Hematopoietic multipotent progenitor cell (in vitro differentiated cells): ENCODE measurements around the gene TBX10. TPM values are rescaled to one million over a fixed set of nuclear protein-coding genes. Genes with fewer than 3 reads are reported as not detected.
"Not testable (repeated sequence)": the region's sequence is repeated elsewhere in the genome, so short reads cannot be mapped to it uniquely, and the experiment has no call there.

ENCODE experiments used
- DNase-seq, 3 donors: peaks; one replicate each; pipeline ENCODE4 v3.0.0-alpha.2; 2011 to 2015; ENCODE audit warnings: low read depth in 2 of 3, low spot score in 2 of 3
- total RNA-seq: library from RNA; depleted of rRNA; stranded (reverse); fragments of >200 nt; gene quantifications from one replicate; pipeline ENCODE4 v1.2.3, GENCODE V29; 2012

Gene TBX10
- total RNA-seq, 1 donor: not detected

- DNase-seq: no peak
These were observed 34.7 kb downstream of the TBX10 start for GRCh38 chr11:67604815-67605214.

GRCh38 chr11:67604119-67604518 is 35.4 kb downstream of the TBX10 start:
- DNase-seq: not testable (repeated sequence)

GRCh38 chr11:67601098-67601497 is 38.5 kb downstream of the TBX10 start:
- no peak for DNase-seq

GRCh38 chr11:67600324-67601029 is 39.1 kb downstream of the TBX10 start:
- DNase-seq: peak in 2 of 3 donors; percentile 56 to 86

- DNase-seq: no peak
These were observed 40.4 kb downstream of the TBX10 start for GRCh38 chr11:67599149-67599548.

- DNase-seq: not testable (repeated sequence)
These were observed 41.6 kb downstream of the TBX10 start for GRCh38 chr11:67597963-67598362.

- DNase-seq: not testable (repeated sequence)
These were observed 42.1 kb downstream of the TBX10 start for GRCh38 chr11:67597458-67597857.

- no peak for DNase-seq
These were observed 42.7 kb downstream of the TBX10 start for GRCh38 chr11:67596753-67597300.

GRCh38 chr11:67594480-67594879 is 45.1 kb downstream of the TBX10 start:
- no peak for DNase-seq

GRCh38 chr11:67593565-67593905 is 46.0 kb downstream of the TBX10 start:
- DNase-seq: no peak

GRCh38 chr11:67592880-67593564 is 46.5 kb downstream of the TBX10 start:
- DNase-seq: no peak

- DNase-seq: not testable (repeated sequence)
These were observed 50.6 kb downstream of the TBX10 start for GRCh38 chr11:67588899-67589415.

GRCh38 chr11:67588136-67588503 is 51.4 kb downstream of the TBX10 start:
- DNase-seq: no peak

- no peak for DNase-seq
These were observed 52.9 kb downstream of the TBX10 start for GRCh38 chr11:67586568-67587250.

GRCh38 chr11:67585911-67586310 is 53.7 kb downstream of the TBX10 start:
- no peak for DNase-seq

- no peak for DNase-seq
These were observed 54.4 kb downstream of the TBX10 start for GRCh38 chr11:67584881-67585873.

- peak in 2 of 3 donors; percentile 60 to 67 for DNase-seq
These were observed 55.2 kb downstream of the TBX10 start for GRCh38 chr11:67584205-67584880.

GRCh38 chr11:67583247-67584204 is 56.0 kb downstream of the TBX10 start, which contains the start of gene GSTP1:
TSS of gene GSTP1 (plus strand) at chr11:67583812. CDS start at chr11:67583844, 32 bp downstream.
- DNase-seq: peak; percentile 65 to 92 (median 91)
